GM21447 (cell line): ENCODE measurements around the gene TRAF2.

Experiments
- ATAC-seq: cut with Tn5 transposase; IDR thresholded peaks from one replicate; pipeline ENCODE4 v1.9.1; 2021; ENCODE audit not compliant: unreplicated experiment

Gene TRAF2

DNA sequence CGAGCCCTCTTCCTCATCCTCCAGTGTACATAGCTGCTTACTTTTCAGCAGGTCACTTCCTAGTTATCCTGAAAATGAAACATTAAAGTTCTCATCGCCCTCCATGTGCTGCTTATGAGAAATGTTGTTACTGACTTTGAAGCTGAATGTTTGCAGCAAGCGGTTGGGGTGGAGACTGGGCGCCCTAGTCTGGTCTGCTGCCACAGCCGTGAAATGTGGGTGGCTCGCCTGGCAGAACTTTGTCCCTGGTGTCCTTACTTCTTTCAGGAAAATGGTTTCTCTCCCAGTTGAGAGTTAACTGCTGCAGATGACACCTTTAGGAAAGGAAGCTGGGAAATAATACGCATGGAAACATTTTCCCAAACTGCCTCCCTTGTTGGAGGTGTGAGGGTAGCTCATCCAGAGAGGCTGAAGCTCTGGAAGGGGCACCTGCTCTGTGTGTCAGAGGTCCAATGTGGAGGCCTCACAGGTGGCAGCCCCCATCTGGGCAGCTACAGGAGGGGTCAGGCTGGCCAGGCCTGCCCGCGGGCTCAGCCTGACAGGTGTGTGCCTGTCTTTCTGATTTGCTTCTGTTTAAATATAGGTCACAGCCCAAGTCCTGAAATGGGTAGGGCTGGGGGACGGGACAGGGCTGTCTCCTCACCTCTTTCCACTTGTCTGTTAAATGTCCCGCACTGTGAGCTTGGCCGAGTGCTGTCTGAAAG, 24.0 kb downstream of the TRAF2 start:
- no peak for ATAC-seq

- no peak for ATAC-seq
Observed at GRCh38 chr9:136910901-136911245, 24.6 kb downstream of the TRAF2 start.

DNA sequence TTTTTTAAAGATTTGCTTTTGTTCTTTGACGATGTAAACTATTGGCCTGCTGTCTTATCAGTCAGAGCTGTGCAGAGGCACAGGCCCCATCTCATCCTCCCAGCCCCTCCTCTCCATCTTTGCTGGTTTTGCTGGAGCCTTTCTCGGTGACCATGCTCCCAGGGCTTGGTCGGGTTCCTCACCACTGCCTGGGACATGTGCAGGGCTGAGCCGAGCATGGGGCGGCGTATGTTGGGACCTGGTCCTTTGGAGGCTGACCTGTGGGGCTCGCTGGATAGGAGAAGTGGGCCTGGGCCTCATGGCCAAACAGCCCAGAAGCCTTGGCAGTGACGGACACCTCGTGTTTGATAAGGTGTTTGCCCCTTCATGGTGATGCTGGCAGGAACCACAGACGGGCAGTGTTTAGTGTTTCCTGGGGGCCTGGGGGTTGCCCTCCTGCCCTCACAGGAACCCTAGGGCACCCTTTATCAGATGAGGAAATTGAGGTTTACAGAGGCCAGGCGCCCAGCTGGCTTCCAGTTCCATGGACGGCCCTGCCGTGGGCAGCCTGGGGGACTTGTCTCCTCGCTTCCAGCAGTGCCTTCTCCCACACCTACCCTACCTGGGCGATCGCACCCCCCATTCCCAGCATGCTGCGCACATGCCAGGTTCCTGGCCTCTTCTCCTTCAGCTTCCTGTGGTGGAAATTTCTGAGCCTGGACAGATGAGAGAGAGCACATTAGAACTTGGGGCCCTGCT, 27.6 kb downstream of the TRAF2 start:
- no peak for ATAC-seq

GRCh38 chr9:136915632-136916329, 29.5 kb downstream of the TRAF2 start:
- ATAC-seq, result no peak

- no peak for ATAC-seq
Observed at GRCh38 chr9:136916330-136917184, 30.2 kb downstream of the TRAF2 start.

- no peak for ATAC-seq
Observed at GRCh38 chr9:136917902-136918301, 31.6 kb downstream of the TRAF2 start.

DNA sequence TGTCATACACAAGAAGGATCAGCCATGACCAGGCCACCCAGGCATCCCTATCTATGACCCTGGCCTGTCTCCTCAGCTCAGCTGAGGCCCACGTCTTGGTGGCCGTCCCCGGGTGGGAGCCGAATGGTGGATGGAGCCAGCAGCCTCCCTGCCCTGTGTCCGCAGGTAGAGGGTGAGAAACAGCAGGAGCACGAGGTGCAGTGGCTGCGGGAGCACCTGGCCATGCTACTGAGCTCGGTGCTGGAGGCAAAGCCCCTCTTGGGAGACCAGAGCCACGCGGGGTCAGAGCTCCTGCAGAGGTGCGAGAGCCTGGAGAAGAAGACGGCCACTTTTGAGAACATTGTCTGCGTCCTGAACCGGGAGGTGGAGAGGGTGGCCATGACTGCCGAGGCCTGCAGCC, 33.8 kb downstream of the TRAF2 start:
- no peak for ATAC-seq

- no peak for ATAC-seq
Observed at GRCh38 chr9:136920734-136921231, 34.5 kb downstream of the TRAF2 start.

DNA sequence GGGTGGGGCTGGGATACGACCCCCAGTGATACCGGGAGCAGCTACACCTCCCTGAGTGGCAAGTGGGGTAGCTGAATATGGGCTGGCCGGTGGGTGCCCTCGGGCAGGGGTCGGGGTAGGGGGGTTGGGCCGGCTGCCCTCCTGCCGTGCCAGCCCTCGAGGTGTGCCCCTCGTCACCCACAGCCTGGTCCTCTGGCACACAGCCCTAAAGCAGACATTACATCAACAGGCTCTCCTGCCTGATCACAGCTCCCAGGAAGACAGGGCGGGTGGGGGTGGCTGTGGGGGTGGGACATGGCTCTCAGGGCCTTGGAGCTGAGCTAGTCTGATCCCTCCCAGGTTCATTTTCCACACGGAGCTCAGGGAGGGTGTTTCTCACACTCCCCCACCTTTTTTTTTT, 35.0 kb downstream of the TRAF2 start:
- no peak for ATAC-seq

- ATAC-seq, result no peak
Observed at GRCh38 chr9:136921718-136922117, 35.4 kb downstream of the TRAF2 start.

DNA sequence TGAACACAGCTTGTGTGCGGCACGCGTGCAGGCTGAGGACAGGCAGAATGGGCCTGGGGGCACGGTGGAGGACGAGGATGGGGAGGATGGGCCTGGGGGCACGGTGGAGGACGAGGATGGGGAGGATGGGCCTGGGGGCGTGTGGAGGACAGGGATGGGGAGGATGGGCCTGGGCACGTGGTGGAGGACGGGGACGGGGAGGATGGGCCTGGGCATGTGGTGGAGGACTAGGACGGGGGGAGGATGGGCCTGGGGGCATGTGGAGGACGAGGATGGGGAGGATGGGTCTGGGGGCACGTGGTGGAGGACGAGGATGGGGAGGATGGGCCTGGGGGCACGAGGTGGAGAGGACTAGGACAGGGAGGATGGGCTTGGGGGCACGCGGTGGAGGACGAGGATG, 36.2 kb downstream of the TRAF2 start:
- no peak for ATAC-seq

DNA sequence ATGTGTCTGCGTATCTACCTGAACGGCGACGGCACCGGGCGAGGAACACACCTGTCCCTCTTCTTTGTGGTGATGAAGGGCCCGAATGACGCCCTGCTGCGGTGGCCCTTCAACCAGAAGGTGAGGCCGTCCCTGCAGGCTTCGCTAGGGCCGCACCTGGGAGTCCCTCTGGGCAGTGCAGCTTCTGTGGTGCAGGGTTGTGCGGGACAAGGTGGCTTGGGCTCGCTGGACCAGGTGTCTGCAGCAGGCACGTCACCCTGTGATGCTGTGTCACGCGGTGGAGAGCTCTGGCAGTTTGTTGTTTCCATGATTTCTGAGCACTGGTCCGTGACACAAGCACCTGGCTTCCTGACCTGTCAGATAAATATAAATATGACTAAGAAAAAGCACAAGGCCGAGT, 37.6 kb downstream of the TRAF2 start:
- ATAC-seq, result no peak

DNA sequence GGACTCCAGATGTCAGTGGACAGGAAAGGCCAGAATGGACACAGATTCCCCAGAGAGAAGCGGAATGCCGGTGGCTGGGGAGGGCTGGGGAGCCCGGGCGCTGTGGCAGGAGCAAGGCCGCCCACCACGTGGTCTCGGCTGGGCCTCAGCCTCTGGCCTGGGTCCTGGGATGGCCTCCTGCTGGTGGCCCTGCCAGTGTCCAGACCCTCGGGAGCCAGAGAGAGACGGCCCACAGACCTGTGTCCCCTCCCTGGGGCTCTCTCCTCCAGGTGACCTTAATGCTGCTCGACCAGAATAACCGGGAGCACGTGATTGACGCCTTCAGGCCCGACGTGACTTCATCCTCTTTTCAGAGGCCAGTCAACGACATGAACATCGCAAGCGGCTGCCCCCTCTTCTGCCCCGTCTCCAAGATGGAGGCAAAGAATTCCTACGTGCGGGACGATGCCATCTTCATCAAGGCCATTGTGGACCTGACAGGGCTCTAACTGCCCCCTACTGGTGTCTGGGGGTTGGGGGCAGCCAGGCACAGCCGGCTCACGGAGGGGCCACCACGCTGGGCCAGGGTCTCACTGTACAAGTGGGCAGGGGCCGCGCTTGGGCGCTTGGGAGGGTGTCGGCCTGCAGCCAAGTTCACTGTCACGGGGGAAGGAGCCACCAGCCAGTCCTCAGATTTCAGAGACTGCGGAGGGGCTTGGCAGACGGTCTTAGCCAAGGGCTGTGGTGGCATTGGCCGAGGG, 39.3 kb downstream of the TRAF2 start:
- no peak for ATAC-seq

- no peak for ATAC-seq
Observed at GRCh38 chr9:136926154-136926704, 39.9 kb downstream of the TRAF2 start.

DNA sequence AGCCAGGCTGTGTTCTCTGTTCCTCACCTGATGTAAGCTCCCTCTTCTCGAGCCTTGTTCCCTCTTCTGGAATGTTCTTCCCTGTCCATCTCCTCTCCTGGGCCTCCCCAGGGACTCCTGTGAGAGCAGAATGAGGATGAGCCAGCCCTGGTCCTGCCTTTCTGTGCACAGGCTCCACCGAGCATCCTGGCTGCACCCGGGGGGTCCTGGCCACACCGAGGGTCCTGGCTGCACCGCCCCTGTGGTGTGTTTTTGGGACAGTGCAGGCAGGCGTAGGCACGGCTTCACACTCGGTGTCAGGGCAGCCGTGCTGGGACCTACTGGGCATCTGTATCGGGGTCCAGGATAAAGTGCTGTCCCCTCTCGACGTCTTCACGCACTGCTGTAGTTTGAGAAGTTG, 40.4 kb downstream of the TRAF2 start:
- no peak for ATAC-seq

DNA sequence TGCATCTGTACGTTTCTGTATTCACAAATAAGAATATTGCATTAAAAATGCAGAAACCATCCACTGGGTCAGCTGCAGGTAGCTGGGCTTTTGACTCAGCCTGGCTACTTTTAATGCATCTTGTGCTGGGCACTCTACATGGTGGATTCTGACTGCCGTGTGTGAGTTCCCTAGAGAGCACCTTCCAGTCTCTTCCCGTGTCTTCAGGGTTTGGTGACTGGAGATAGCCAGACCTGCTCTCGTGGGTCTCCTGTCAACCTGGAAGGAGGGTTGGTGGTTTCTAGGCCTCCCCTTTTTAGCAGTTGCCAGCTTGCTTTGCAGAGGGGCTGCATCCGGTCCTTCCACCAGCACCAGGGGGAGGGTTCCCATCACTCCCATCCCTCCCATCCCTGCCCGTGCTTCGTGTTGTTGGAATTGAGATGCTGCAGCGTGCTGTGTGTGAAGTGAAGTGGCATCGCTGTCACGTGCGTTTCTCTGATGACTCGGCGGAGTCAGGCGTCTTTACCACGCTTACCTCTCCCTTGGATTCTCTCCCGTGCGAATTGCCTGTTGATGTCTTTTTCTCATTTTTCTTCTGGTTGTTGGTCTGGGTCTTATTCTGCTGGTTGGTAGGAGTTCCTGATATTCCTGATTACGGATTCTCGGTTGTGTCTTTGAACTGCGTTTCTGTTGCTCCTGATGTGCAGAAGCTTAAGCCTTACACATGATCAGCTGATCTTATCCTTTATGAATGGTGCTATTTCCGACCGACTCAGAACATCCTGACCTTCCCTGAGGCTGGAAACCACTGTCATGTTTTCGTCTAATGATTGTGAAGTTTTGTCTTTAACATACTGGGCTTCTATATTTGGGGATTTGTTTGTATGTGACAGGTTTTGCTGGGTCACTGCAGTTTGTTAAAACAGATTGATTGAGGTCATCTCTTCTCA, 41.3 kb downstream of the TRAF2 start:
- no peak for ATAC-seq

GRCh38 chr9:136928591-136928990, 42.3 kb downstream of the TRAF2 start:
- ATAC-seq, result no peak

DNA sequence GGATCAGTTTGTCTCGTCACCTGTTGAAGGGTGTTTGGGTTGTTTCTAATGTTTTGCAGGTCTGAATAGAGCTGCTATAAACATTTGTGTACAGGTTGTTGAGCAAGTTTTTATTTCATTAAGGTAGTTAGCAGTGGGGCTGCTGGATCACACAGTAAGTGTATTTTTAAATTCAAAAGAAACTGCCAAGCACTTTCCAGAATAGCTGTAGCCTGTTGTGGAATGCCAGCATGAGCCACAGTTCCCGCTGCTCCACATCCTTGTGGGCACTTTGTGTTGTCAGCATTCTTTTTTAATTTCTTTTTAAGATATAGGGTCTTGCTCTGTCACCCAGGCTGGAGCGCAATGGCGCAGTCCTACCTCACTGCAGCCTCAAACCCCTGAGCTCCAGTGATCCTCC, 43.7 kb downstream of the TRAF2 start:
- ATAC-seq, result no peak

DNA sequence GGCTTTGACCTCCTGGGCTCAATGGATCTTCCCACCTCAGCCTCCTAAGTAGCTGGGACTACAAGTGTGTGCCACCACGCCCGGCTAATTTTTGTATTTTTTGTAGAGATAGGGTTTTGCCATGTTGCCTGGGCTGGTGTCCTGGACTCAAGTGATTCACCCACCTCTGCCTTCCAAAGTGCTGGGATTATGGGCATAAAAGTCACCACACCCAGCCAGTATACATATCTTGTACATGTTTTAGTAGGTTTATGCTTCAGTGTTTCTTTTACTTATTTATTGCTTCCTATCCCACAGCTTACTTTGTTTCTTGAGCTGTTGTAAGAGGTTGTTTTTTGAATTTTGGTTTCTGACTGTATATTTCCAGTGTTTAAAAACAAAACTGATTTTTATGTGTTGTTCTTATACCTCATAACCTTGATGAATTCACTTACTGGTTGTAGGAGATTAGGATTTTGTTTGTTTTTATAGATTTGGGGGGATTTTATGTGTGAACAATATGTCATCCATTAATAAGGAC, 45.4 kb downstream of the TRAF2 start:
- ATAC-seq, result no peak
